H1 (cell line): ENCODE measurements around the gene HNF1A. TPM values are rescaled to one million over a fixed set of nuclear protein-coding genes. Genes with fewer than 3 reads are reported as not detected.

Experiments used
- CTCF ChIA-PET: fragments of 300-600 bp; sonication (Branson Sonifier 250); formaldehyde crosslinking; loops from one replicate; lab custom pipeline; 2021; ENCODE audit not compliant: partially characterized antibody; lab: Charles Lee
- POLR2A ChIA-PET: fragments of 300-600 bp; sonication (Branson Sonifier 250); formaldehyde crosslinking; loops from one replicate; lab custom pipeline; 2021; ENCODE audit warnings: inconsistent platforms; ENCODE audit not compliant: partially characterized antibody; lab: Charles Lee
- DNase-seq, 2 experiments: peaks; one replicate each; pipeline versions ENCODE4 v3.0.0 to v3.0.0-alpha.2; 2010 to 2022; ENCODE audit warnings: low spot score in 2 of 2, low read depth in 1 of 2, mixed read lengths in 1 of 2
- FAIRE-seq: peaks from 2 replicates; lab custom pipeline; 2011; peaks lifted over from hg19 to GRCh38; lab: Jason Lieb, UNC
- H2AFZ ChIP-seq: 2 replicates; pipeline ENCODE4 v1.8.1; 2012; ENCODE audit warnings: low read length, inconsistent platforms
- H2AK5ac ChIP-seq: 2 replicates; pipeline ENCODE4 v1.6.1; 2013; ENCODE audit warnings: low read depth, low read length
- H2BK120ac ChIP-seq: replicated peaks from 2 replicates; pipeline ENCODE3; 2013; ENCODE audit warnings: low read depth, low read length, inconsistent platforms
- H2BK12ac ChIP-seq: 2 replicates; pipeline ENCODE4 v1.6.1; 2013; ENCODE audit warnings: low read depth, low read length
- H2BK15ac ChIP-seq: 2 replicates; pipeline ENCODE4 v1.6.1; 2013; ENCODE audit warnings: low read length
- H2BK20ac ChIP-seq: 2 replicates; pipeline ENCODE4 v1.6.1; 2013; ENCODE audit warnings: low read length
- H2BK5ac ChIP-seq: 2 replicates; pipeline ENCODE4 v1.6.1; 2013; ENCODE audit warnings: low read depth, low read length
- H3K14ac ChIP-seq: 2 replicates; pipeline ENCODE4 v1.6.1; 2013; ENCODE audit warnings: inconsistent platforms; ENCODE audit not compliant: insufficient read length
- H3K18ac ChIP-seq: 2 replicates; pipeline ENCODE4 v1.6.1; 2013; ENCODE audit warnings: low read length; ENCODE audit errors: extremely low read depth
- H3K23ac ChIP-seq: 2 replicates; pipeline ENCODE4 v1.6.1; 2013; ENCODE audit warnings: inconsistent platforms; ENCODE audit not compliant: insufficient read length
- H3K23me2 ChIP-seq: 2 replicates; pipeline ENCODE4 v1.6.1; 2013; ENCODE audit warnings: low read depth, low read length
- H3K27ac ChIP-seq: 2 replicates; pipeline ENCODE4 v1.6.1; 2011; ENCODE audit warnings: low read depth, low read length, inconsistent platforms
- H3K27me3 ChIP-seq, 4 experiments: replicated peaks in 1 of 4; 1 replicate in 1 of 4; 2 replicates in 3 of 4; pipeline versions ENCODE4 v1.6.1 to v1.8.1; 2011 to 2013; ENCODE audit warnings: low read length in 3 of 4, mild to moderate bottlenecking in 3 of 4, inconsistent platforms in 2 of 4, mixed read lengths in 2 of 4, moderate library complexity in 1 of 4; ENCODE audit not compliant: control insufficient read depth in 3 of 4, insufficient read depth in 3 of 4; ENCODE audit errors: extremely low read depth in 1 of 4
- H3K36me3 ChIP-seq, 4 experiments: 2 replicates each; pipeline versions ENCODE4 v1.6.1 to v1.8.1; 2011 to 2013; ENCODE audit warnings: mild to moderate bottlenecking in 4 of 4, low read length in 3 of 4, moderate library complexity in 2 of 4, control low read depth in 1 of 4, inconsistent platforms in 1 of 4; ENCODE audit not compliant: insufficient read depth in 4 of 4, control insufficient read depth in 2 of 4
- H3K4ac ChIP-seq: replicated peaks from 2 replicates; pipeline ENCODE3; 2013; ENCODE audit warnings: low read length, low read depth, mixed read lengths, inconsistent platforms; ENCODE audit not compliant: insufficient read length
- H3K4me1 ChIP-seq, 4 experiments: replicated peaks in 1 of 4; 1 replicate in 1 of 4; 2 replicates in 3 of 4; pipeline versions ENCODE4 v1.6.1 to v1.8.1; 2011 to 2013; ENCODE audit warnings: low read length in 3 of 4, inconsistent platforms in 2 of 4, mixed read lengths in 1 of 4; ENCODE audit not compliant: insufficient read depth in 4 of 4, control insufficient read depth in 3 of 4
- H3K4me2 ChIP-seq, 2 experiments: 2 replicates each; pipeline versions ENCODE4 v1.6.1 to v1.8.1; 2011 to 2013; ENCODE audit warnings: low read depth in 2 of 2, low read length in 2 of 2, control low read depth in 1 of 2, inconsistent platforms in 1 of 2, mild to moderate bottlenecking in 1 of 2; ENCODE audit not compliant: insufficient read depth in 1 of 2
- H3K4me3 ChIP-seq, 4 experiments: fragments of 200-600, 300-600 bp in 1 of 4; sonication (generic), shearing (Covaris generic), sonication (Bioruptor Twin) in 1 of 4; 2 replicates each; pipeline versions ENCODE4 v1.5.1 to v1.8.1; 2011 to 2016; ENCODE audit warnings: low read length in 4 of 4, low read depth in 3 of 4, control low read depth in 2 of 4, inconsistent platforms in 2 of 4, mild to moderate bottlenecking in 2 of 4, mixed read lengths in 1 of 4, moderate library complexity in 1 of 4; ENCODE audit not compliant: insufficient read depth in 2 of 4; ENCODE audit errors: extremely low read depth in 1 of 4
- H3K56ac ChIP-seq: replicated peaks from 2 replicates; pipeline ENCODE3; 2013; ENCODE audit warnings: low read depth, mild to moderate bottlenecking, mixed read lengths, low read length, inconsistent platforms; ENCODE audit not compliant: insufficient read length
- H3K79me1 ChIP-seq: 2 replicates; pipeline ENCODE4 v1.6.1; 2013; ENCODE audit warnings: low read depth, low read length, control low read depth
- H3K79me2 ChIP-seq, 2 experiments: 2 replicates each; pipeline versions ENCODE4 v1.6.1 to v1.8.1; 2012 to 2013; ENCODE audit warnings: low read length in 2 of 2, mild to moderate bottlenecking in 2 of 2, inconsistent platforms in 1 of 2; ENCODE audit not compliant: insufficient read depth in 2 of 2, control insufficient read depth in 1 of 2
- H3K9ac ChIP-seq, 4 experiments: replicated peaks in 1 of 4; 1 replicate in 1 of 4; 2 replicates in 3 of 4; pipeline versions ENCODE4 v1.6.1 to v1.8.1; 2011 to 2013; ENCODE audit warnings: low read depth in 3 of 4, low read length in 3 of 4, control low read depth in 2 of 4, mild to moderate bottlenecking in 2 of 4, moderate library complexity in 2 of 4, inconsistent platforms in 1 of 4; ENCODE audit errors: extremely low read depth in 1 of 4
- H3K9me3 ChIP-seq, 2 experiments: 2 replicates each; pipeline versions ENCODE4 v1.6.1 to v1.8.1; 2012 to 2013; ENCODE audit warnings: mild to moderate bottlenecking in 2 of 2, moderate library complexity in 2 of 2, control low read depth in 1 of 2, inconsistent platforms in 1 of 2, low read depth in 1 of 2, low read length in 1 of 2, mixed read lengths in 1 of 2; ENCODE audit not compliant: insufficient read depth in 2 of 2
- H4K20me1 ChIP-seq, 2 experiments: replicated peaks in 1 of 2; 2 replicates each; pipeline versions ENCODE3 to v1.8.1; 2011 to 2013; ENCODE audit warnings: inconsistent platforms in 2 of 2, low read length in 2 of 2, mild to moderate bottlenecking in 1 of 2; ENCODE audit not compliant: insufficient read depth in 2 of 2, control insufficient read depth in 1 of 2
- H4K5ac ChIP-seq: 2 replicates; pipeline ENCODE4 v1.6.1; 2013; ENCODE audit warnings: low read length, low read depth, mixed read lengths, inconsistent platforms; ENCODE audit not compliant: insufficient read length
- H4K8ac ChIP-seq: 2 replicates; pipeline ENCODE4 v1.8.0; 2013; ENCODE audit warnings: mild to moderate bottlenecking, moderate library complexity, low read length, inconsistent platforms; ENCODE audit not compliant: insufficient read depth; ENCODE audit errors: extremely low read depth
- H4K91ac ChIP-seq: replicated peaks from 2 replicates; pipeline ENCODE3; 2013; ENCODE audit warnings: low read length, mixed read lengths, inconsistent platforms; ENCODE audit not compliant: insufficient read length
- ASH2L ChIP-seq: fragments of 200-600, 300-600 bp; sonication (generic); IDR thresholded peaks from one replicate; pipeline ENCODE4 v1.7.1; 2017; ENCODE audit warnings: low read length
- BACH1 ChIP-seq: IDR thresholded peaks from 2 replicates; pipeline ENCODE4 v1.6.1; 2012; ENCODE audit warnings: low read length, improper control_type of control experiment
- CEBPB ChIP-seq: IDR thresholded peaks from 2 replicates; pipeline ENCODE4 v1.6.1; 2012; ENCODE audit warnings: low read depth, low read length
- MAX ChIP-seq: IDR thresholded peaks from 2 replicates; pipeline ENCODE4 v1.6.1; 2012; ENCODE audit warnings: inconsistent platforms
- NRF1 ChIP-seq: IDR thresholded peaks from 2 replicates; pipeline ENCODE4 v1.6.1; 2011; ENCODE audit warnings: mild to moderate bottlenecking, low read depth, low read length, improper control_type of control experiment
- RBBP5 ChIP-seq: IDR thresholded peaks from 2 replicates; pipeline ENCODE4 v1.7.1; 2012; ENCODE audit warnings: low read depth, mild to moderate bottlenecking, inconsistent platforms, low read length, moderate library complexity, borderline replicate concordance
- RFX5 ChIP-seq: IDR thresholded peaks from 2 replicates; pipeline ENCODE4 v1.6.1; 2011; ENCODE audit warnings: low read depth, low read length, improper control_type of control experiment, borderline replicate concordance
- RXRA ChIP-seq: IDR thresholded peaks from 2 replicates; pipeline ENCODE4 v1.6.1; 2011; ENCODE audit warnings: low read depth, mild to moderate bottlenecking, low read length, moderate library complexity; ENCODE audit not compliant: insufficient read depth
- SAP30 ChIP-seq: fragments of 300-600 bp; sonication (generic); IDR thresholded peaks from 2 replicates; pipeline ENCODE4 v1.7.1; 2012; ENCODE audit warnings: low read length, moderate library complexity, mild to moderate bottlenecking, inconsistent platforms; ENCODE audit not compliant: insufficient read depth, insufficient replicate concordance
- SP4 ChIP-seq: IDR thresholded peaks from 2 replicates; pipeline ENCODE4 v1.6.1; 2012; ENCODE audit warnings: low read length, inconsistent platforms
- SRF ChIP-seq: IDR thresholded peaks from 2 replicates; pipeline ENCODE4 v1.6.1; 2011; ENCODE audit warnings: mild to moderate bottlenecking, low read depth, low read length, moderate library complexity
- TAF7 ChIP-seq: optimal IDR thresholded peaks from 2 replicates; pipeline ENCODE3; 2011; ENCODE audit warnings: low read depth, mild to moderate bottlenecking, inconsistent platforms, low read length, moderate library complexity, borderline replicate concordance
- TBP ChIP-seq: IDR thresholded peaks from 2 replicates; pipeline ENCODE4 v1.6.1; 2011; ENCODE audit warnings: low read depth, low read length, improper control_type of control experiment
- TCF12 ChIP-seq: IDR thresholded peaks from 2 replicates; pipeline ENCODE4 v1.6.1; 2011; ENCODE audit warnings: low read depth, mild to moderate bottlenecking, low read length
- whole genome bisulfite sequencing, 2 experiments: shearing (Covaris generic) in 1 of 2; methylation state at CpG; one replicate each; pipeline versions ENCODE4 v1.1.6 to v1.1.7; 2013 to 2015; ENCODE audit warnings: low lambda C conversion rate in 2 of 2, mixed read lengths in 2 of 2, inconsistent platforms in 1 of 2, low coverage in 1 of 2, missing lambda C conversion rate in 1 of 2; ENCODE audit not compliant: insufficient replicate concordance in 2 of 2, insufficient coverage in 1 of 2, insufficient read length in 1 of 2; ENCODE audit errors: extremely low coverage in 1 of 2, missing lambda C conversion rate in 1 of 2; 5-methylcytosine and 5-hydroxymethylcytosine counted together
- polyA plus RNA-seq, 7 experiments: library from polyadenylated mRNA; depleted of rRNA in 3 of 7; stranded (reverse) in 5 of 7; unstranded in 2 of 7; fragments of >200 nt in 5 of 7; fragments of 200-250 nt in 2 of 7; gene quantifications; 1 replicate in 5 of 7; 2 replicates in 1 of 7; 4 replicates in 1 of 7; pipeline versions ENCODE4 v1.2.1 to v1.2.3, GENCODE V29; 2011 to 2013; ENCODE audit warnings: missing spikeins in 2 of 7, mixed read lengths in 2 of 7
- total RNA-seq: library from RNA; stranded (reverse); fragmentation: NEBNext Ultra II Directional; extraction: Animal tissue kit (Norgen Biotek cat#: 25700); gene quantifications from 2 replicates; pipeline ENCODE4 v1.2.1, GENCODE V29; 2021

The HNF1A gene
- total and polyA plus RNA-seq, 2 of the 8 experiments (the other 6 are each of a cell fraction or from before 2014, with no cell fraction given) = not detected

GRCh38 chr12:120960657-120961056 lies 17.7 kb upstream of the HNF1A start:
- H4K8ac ChIP-seq = no peak overlapping the region
- H2BK15ac ChIP-seq = no peak overlapping the region
- H3K14ac ChIP-seq = no peak overlapping the region
- no peak overlapping the region for H3K23ac ChIP-seq
- H3K36me3 ChIP-seq = no peaks in the 10 kb centered on the region
- TF ChIP-seq SRF = no peak
- TF ChIP-seq RBBP5 = no peak
- no peak for TF ChIP-seq TAF7
- no peak for TF ChIP-seq TCF12
- TF ChIP-seq MAX = no peak
- no peak for TF ChIP-seq CEBPB
- TF ChIP-seq ASH2L = no peak
- TF ChIP-seq BACH1 = no peak
- no peak for TF ChIP-seq SAP30
- TF ChIP-seq RFX5 = no peak
- TF ChIP-seq NRF1 = no peak
- TF ChIP-seq TBP = no peak
- no peak for TF ChIP-seq RXRA
- TF ChIP-seq SP4 = no peak
- peaks cover 0 to under 1% (median 0%) of the 10 kb centered on the region in 4 experiments; a peak in 1 of 7 replicates for H3K4me1 ChIP-seq
- no peak overlapping the region for H3K4me2 ChIP-seq
- no peak overlapping the region for H2AFZ ChIP-seq
- H3K27me3 ChIP-seq = no peaks in the 10 kb centered on the region
- H3K23me2 ChIP-seq = no peaks in the 10 kb centered on the region
- no peak overlapping the region for H3K9ac ChIP-seq
- no peak overlapping the region for H3K18ac ChIP-seq
- no peak for DNase-seq
- H4K5ac ChIP-seq = no peak overlapping the region
- no peak overlapping the region for H2BK20ac ChIP-seq
- POLR2A ChIA-PET = interaction anchor here (0.6 kb wide), 1 partner anchor 12 kb away, joined by 3 read pairs; no protein-coding TSS in a partner anchor
- no peak for FAIRE-seq
- no peak overlapping the region for H4K91ac ChIP-seq
- no peak overlapping the region for H3K4me3 ChIP-seq
- H3K4ac ChIP-seq = no peak overlapping the region
- WGBS, 2 experiments = 77% methylated on average over 7 of the region's 7 CpGs; no CpG with 5 or more reads in 1 of the 2 experiments
- CTCF ChIA-PET = interaction anchor here (0.7 to 2.3 kb wide), 5 partner anchors 11 to 312 kb away, joined by 3 to 11 read pairs (median 5); no protein-coding TSS in a partner anchor
- H3K79me2 ChIP-seq = no peaks in the 10 kb centered on the region
- H3K56ac ChIP-seq = no peak overlapping the region
- H2AK5ac ChIP-seq = no peak overlapping the region
- no peaks in the 10 kb centered on the region for H3K79me1 ChIP-seq
- H3K9me3 ChIP-seq = no peaks in the 10 kb centered on the region
- no peak overlapping the region for H2BK5ac ChIP-seq
- no peak overlapping the region for H2BK120ac ChIP-seq
- H3K27ac ChIP-seq = no peak overlapping the region
- no peak overlapping the region for H2BK12ac ChIP-seq
- H4K20me1 ChIP-seq = no peaks in the 10 kb centered on the region
